ENCODE data around the gene DUXB. TPM values are rescaled to one million over a fixed set of nuclear protein-coding genes. Genes with fewer than 3 reads are reported as not detected.

Gene DUXB
- total RNA-seq, 2 donors from 2014 or later = not detected

- intact Hi-C loops (cut with DNase I) = no loop called here
- no peak for DNase-seq (ENCODE audit: low spot score)
Observed at GRCh38 chr16:75676909-75677308, 24.4 kb downstream of the DUXB start, which contains the start of gene CPHXL2. TSS of gene CPHXL2 (minus strand) at chr16:75677009. CDS start at chr16:75676999, 10 bp downstream.

GRCh38 chr16:75667503-75667902 is 33.8 kb downstream of the DUXB start:
- no peak for DNase-seq (ENCODE audit: low spot score)
- intact Hi-C loops (cut with DNase I) = no loop called here

- intact Hi-C loops (cut with DNase I) = no loop called here
Observed at GRCh38 chr16:75660726-75661302, 40.4 kb downstream of the DUXB start.

GRCh38 chr16:75660321-75660720 is 40.9 kb downstream of the DUXB start:
- intact Hi-C loops (cut with DNase I) = no loop called here
- no peak for DNase-seq (ENCODE audit: low spot score)

More at GRCh38 chr16:75660726-75661302, 40.4 kb downstream of the DUXB start:
- DNase-seq (ENCODE audit: low spot score) = no peak

GRCh38 chr16:75658175-75658574 is 43.1 kb downstream of the DUXB start:
- no peak for DNase-seq (ENCODE audit: low spot score)
- intact Hi-C loops (cut with DNase I) = loop anchor here in 1 of 2 donors (10.0 kb wide), 1 partner anchor 97 kb away; no protein-coding TSS in a partner anchor

- DNase-seq (ENCODE audit: low spot score) = no peak
Observed at GRCh38 chr16:75653922-75654321, 47.3 kb downstream of the DUXB start.

GRCh38 chr16:75648265-75649076 is 52.8 kb downstream of the DUXB start:
- intact Hi-C loops (cut with DNase I) = no loop called here
- peak; percentile 94 for DNase-seq (ENCODE audit: low spot score)

More at GRCh38 chr16:75653922-75654321, 47.3 kb downstream of the DUXB start:
- intact Hi-C loops (cut with DNase I) = loop anchor here in 1 of 2 donors (10.0 kb wide), 1 partner anchor 101 kb away; no protein-coding TSS in a partner anchor

GRCh38 chr16:75647492-75648264 is 53.6 kb downstream of the DUXB start, which contains the start of the genes KARS1 and TERF2IP:
TSS of gene KARS1 (minus strand) at chr16:75647665. CDS start at chr16:75647639, 26 bp downstream.
TSS of gene TERF2IP (plus strand) at chr16:75647773. CDS start at chr16:75647883, 110 bp downstream.
- intact Hi-C loops (cut with DNase I) = no loop called here
- peak; percentile 98 for DNase-seq (ENCODE audit: low spot score)

GRCh38 chr16:75647112-75647491 is 54.2 kb downstream of the DUXB start:
- DNase-seq (ENCODE audit: low spot score) = no peak
- intact Hi-C loops (cut with DNase I) = no loop called here

- intact Hi-C loops (cut with DNase I) = no loop called here
- no peak for DNase-seq (ENCODE audit: low spot score)
Observed at GRCh38 chr16:75644240-75645012, 56.8 kb downstream of the DUXB start.

Other genes with a start within 250 kb of the DUXB start
- gene TMEM170A, start 236.8 kb downstream of the DUXB start, total RNA-seq = 10 to 100 TPM; 14.3 to 16.9 TPM
- gene CHST6, start 206.0 kb downstream of the DUXB start, total RNA-seq = 1 to 10 TPM in 1 of 2 donors, under 1 TPM in 1; 0.86 to 1.6 TPM
- not detected for gene CHST5, start 165.4 kb downstream of the DUXB start, total RNA-seq
- 1 to 10 TPM; 6.8 to 9.4 TPM for gene TMEM231, start 145.2 kb downstream of the DUXB start, total RNA-seq
- 10 to 100 TPM; 94.3 to 96.0 TPM for gene GABARAPL2, start 135.1 kb downstream of the DUXB start, total RNA-seq
- gene ADAT1, start 78.2 kb downstream of the DUXB start, total RNA-seq = 10 to 100 TPM; 26.0 to 29.1 TPM
- gene KARS1, start 53.8 kb downstream of the DUXB start, total RNA-seq = 10 to 100 TPM; 67.6 to 75.0 TPM
- gene TERF2IP, start 53.7 kb downstream of the DUXB start, total RNA-seq = 10 to 100 TPM; 48.4 to 49.7 TPM
- gene CPHXL2, start 24.5 kb downstream of the DUXB start, total RNA-seq = not detected
- not detected for gene CPHXL, start 25.0 kb upstream of the DUXB start, total RNA-seq